Activated naive CD4-positive, alpha-beta T cell (primary cell): ENCODE data around the gene OR4D1.
A peak's percentile ranks its signal among the peaks of the same experiment; 100 is the strongest.
"Not testable (repeated sequence)": the region's sequence is repeated elsewhere in the genome, so short reads cannot be mapped to it uniquely, and the experiment has no call there.

Experiments
- DNase-seq, 4 experiments: peaks; one replicate each; lab custom pipeline; 2025; lab: John Stamatoyannopoulos, UW

The OR4D1 gene

GRCh38 chr17:58147930-58148434 is at the start of gene OR4D1:
OR4D1 (plus strand) TSS chr17:58148384; CDS start chr17:58155154, 6,770 bp downstream.
- no peak for DNase-seq

GRCh38 chr17:58100506-58100905 is 47.7 kb upstream of the OR4D1 start:
- no peak for DNase-seq

GRCh38 chr17:58101898-58102297 is 46.3 kb upstream of the OR4D1 start:
- DNase-seq = not testable (repeated sequence)

DNA sequence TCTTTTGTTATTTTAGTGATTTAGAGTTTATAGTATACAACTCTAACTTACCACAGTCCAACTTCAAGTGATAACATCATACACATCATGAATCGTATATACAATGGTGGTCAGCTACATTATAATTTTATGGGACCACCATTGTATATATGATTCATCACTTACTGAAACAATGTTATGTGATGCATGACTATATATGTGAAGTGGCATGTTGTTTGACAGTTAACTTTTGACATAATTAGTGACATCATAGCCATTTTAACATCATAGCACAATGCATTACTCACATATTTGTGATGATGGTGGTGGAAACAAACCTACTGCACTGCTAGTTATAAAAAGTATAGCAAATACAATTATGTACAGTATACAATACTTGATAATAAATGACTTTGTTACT is 43.1 kb upstream of the OR4D1 start:
- DNase-seq = no peak

- no peak for DNase-seq
Measured at GRCh38 chr17:58107306-58107705, 40.9 kb upstream of the OR4D1 start.

DNA sequence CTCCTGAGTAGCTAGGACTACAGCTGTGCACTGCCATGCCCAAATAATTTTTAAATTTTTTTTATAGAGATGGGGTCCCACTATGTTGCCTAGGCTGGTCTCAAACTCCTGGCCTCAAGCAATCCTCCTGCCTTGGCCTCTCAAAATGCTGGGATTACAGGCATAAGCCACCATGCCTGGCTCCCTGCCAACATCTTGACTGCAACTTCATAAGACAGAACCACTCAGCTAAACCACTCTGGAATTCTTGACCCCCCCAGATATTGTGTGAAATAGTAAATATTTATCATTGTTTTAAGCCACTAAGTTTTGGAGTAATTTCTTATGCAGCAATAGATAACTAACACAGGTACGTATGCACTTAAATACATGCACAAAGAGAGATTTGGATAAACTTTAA is 39.0 kb upstream of the OR4D1 start:
- no peak for DNase-seq

- DNase-seq = no peak
Measured at GRCh38 chr17:58110012-58110411, 38.2 kb upstream of the OR4D1 start.

- no peak for DNase-seq
Measured at GRCh38 chr17:58111676-58112075, 36.5 kb upstream of the OR4D1 start.

- DNase-seq = peak; percentile 66 to 83 (median 79)
Measured at GRCh38 chr17:58112970-58113631, 35.1 kb upstream of the OR4D1 start.

GRCh38 chr17:58113947-58114346 is 34.2 kb upstream of the OR4D1 start:
- DNase-seq = no peak

DNA sequence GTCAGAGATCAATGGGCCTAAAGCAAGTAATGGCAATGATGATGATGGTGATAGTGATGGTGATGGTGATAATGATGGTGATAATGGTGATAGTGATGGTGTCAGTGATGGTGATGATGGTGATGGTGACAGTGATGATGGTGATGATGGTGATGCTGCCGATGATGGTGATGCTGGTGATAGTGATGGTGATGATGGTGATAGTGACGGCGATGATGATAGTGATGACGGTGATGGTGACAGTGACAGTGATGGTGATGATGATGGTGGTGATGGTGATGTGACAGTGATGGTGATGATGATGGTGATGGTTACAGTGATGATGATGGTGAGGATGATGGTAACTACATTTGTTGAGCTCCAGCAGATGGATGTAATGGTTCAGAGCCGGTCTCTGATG is 30.8 kb upstream of the OR4D1 start:
- DNase-seq = no peak

- DNase-seq = no peak
Measured at GRCh38 chr17:58119491-58119890, 28.7 kb upstream of the OR4D1 start.

DNA sequence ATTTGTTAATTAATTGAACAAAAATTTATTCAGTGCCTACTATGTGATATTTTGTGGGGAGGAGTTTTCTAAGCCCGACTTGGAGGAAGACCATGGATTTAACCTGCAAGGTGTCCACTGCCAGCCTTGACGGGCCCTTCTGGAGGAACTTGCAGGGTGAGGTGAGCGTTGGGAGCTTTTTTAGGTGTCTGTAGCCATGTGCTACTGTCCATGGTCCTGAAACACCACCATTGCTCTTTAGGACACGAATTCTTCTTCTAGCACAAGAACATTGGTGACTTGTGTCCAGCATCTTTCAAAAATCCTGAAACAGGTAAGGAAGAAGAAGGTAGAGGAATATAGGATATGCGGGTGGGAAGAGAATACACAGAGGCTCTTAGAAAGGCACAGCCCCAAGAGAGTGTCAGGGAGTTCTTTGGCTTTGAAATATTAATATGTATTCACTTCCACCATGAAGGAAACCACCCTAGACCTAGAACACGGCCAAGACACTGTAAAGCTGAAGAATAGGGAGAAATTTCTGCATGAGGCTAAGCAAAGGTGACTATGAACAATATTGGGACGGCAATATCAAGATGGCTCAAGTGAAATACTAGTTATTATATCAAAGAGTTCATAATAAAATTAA is 27.9 kb upstream of the OR4D1 start:
- peak in 1 of 4 experiments; percentile 9 for DNase-seq

- peak in 1 of 4 experiments; percentile 2 for DNase-seq
Measured at GRCh38 chr17:58121925-58122324, 26.3 kb upstream of the OR4D1 start.

GRCh38 chr17:58127846-58128245 is 20.3 kb upstream of the OR4D1 start:
- DNase-seq = no peak

DNA sequence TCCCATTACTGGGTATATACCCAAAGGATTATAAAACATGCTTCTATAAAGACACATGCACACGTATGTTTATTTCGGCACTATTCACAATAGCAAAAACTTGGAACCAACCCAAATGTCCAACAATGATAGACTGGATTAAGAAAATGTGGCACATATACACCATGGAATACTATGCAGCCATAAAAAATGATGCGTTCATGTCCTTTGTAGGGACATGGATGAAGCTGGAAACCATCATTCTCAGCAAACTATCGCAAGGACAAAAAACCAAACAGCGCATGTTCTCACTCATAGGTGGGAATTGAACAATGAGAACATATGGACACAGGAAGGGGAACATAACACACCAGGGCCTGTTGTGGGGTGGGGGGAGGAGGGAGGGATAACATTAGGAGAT is 15.5 kb upstream of the OR4D1 start:
- not testable (repeated sequence) for DNase-seq

GRCh38 chr17:58136669-58137279 is 11.4 kb upstream of the OR4D1 start:
- no peak for DNase-seq

DNA sequence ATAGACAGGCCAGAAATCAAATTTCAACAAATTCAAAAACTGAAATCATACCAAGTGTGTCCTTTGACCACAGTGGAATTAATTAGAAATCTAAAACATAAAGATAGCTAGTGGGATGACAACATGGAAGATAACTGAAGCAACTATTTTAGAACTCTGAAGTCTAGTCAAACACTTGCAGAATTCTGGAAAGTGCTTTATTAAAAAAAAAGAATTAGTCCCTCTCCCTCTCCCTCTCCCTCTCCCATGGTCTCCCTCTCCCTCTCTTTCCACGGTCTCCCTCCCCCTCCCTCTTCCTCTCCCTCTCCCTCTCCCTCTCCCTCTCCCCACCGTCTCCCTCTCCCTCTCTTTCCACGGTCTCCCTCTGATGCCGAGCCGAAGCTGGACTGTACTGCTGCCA is 6.7 kb upstream of the OR4D1 start:
- DNase-seq = no peak

- DNase-seq = not testable (repeated sequence)
Measured at GRCh38 chr17:58143335-58143734, 4.8 kb upstream of the OR4D1 start.

GRCh38 chr17:58144801-58145200 is 3.4 kb upstream of the OR4D1 start:
- no peak for DNase-seq

DNA sequence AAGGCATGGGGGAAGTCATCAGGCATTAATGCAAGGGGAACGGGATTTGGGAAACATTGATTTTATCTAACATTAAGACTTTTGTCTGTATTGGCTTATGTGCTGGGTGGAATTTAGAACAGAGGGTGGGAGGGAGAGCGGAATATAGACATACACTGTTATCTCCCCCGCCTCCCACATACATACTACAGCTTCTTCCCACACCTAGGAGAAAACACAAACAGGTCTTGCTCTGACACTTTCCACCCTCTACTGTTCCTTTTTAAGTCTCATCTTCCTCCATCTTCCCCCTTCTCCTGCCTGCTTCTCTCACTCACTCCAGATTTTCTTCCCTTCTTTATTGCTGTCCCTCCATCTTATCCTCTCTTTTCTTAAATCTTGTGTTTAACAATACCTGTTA is 425 bp downstream of the OR4D1 start:
- no peak for DNase-seq

DNA sequence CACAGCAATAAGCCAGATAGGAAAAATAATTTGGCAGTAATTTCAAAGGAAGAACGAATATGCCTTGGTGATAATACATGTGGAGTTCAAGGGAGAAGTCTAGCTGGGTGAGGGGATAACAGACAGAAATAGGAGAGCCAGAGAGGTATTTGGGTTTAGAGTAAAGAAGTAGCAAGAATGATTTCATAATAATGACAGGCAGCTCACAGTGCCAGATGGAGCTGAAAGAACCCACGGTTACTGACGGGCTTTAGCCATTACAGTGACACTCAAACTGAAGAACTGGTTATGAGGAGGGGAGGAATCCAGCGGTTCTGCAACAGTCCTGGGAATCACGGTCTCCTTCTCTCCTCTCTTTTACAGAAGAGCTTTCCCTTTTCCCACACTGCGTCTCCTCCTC is 2.2 kb downstream of the OR4D1 start:
- DNase-seq = no peak

GRCh38 chr17:58153046-58153445 is 4.9 kb downstream of the OR4D1 start:
- peak in 2 of 4 experiments; percentile 20 to 27 for DNase-seq
